Endothelial cell of umbilical vein (primary cell): ENCODE measurements around the gene PPP2R2D. TPM values are rescaled to one million over a fixed set of nuclear protein-coding genes. Genes with fewer than 3 reads are reported as not detected.

Source experiments
- BruUV-seq: library from RNA; stranded (reverse); fragments of 400-500 nt; replicated peaks from 2 replicates; lab custom pipeline; 2021; lab: Mats Ljungman, UMichigan
- CTCF ChIA-PET: fragments of 300-600, 350-600 bp; sonication (Branson Sonifier 250); formaldehyde crosslinking; loops from one replicate; lab custom pipeline; 2021; ENCODE audit warnings: antibody characterized with exemption, inconsistent platforms; lab: Charles Lee
- POLR2A ChIA-PET: fragments of 300-600, 350-600 bp; sonication (Branson Sonifier 250); formaldehyde crosslinking; loops from one replicate; lab custom pipeline; 2021; ENCODE audit warnings: antibody characterized with exemption, inconsistent platforms; lab: Charles Lee
- DNase-seq: peaks from one replicate; pipeline ENCODE4 v3.0.0-alpha.2; 2011; ENCODE audit warnings: low read depth, low spot score
- FAIRE-seq: peaks from 2 replicates; lab custom pipeline; 2011; peaks lifted over from hg19 to GRCh38; lab: Jason Lieb, UNC
- H2AFZ ChIP-seq: 2 replicates; pipeline ENCODE4 v1.6.0; 2012; ENCODE audit warnings: low read depth, low read length, control low read depth, inconsistent platforms
- H3K27ac ChIP-seq: 2 replicates; pipeline ENCODE4 v1.5.1; 2011; ENCODE audit warnings: low read depth, mild to moderate bottlenecking, control low read depth, low read length, moderate library complexity; ENCODE audit not compliant: insufficient read depth
- H3K27me3 ChIP-seq, 2 experiments: 2 replicates each; pipeline versions ENCODE4 v1.6.0 to v1.6.1; 2011; ENCODE audit warnings: low read length in 2 of 2, mixed read lengths in 1 of 2; ENCODE audit not compliant: control insufficient read depth in 2 of 2, insufficient read depth in 2 of 2
- H3K36me3 ChIP-seq, 2 experiments: 2 replicates in 1 of 2; 3 replicates in 1 of 2; pipeline ENCODE4 v1.5.1; 2011; ENCODE audit warnings: low read length in 2 of 2, mild to moderate bottlenecking in 1 of 2, moderate library complexity in 1 of 2; ENCODE audit not compliant: control insufficient read depth in 2 of 2, insufficient read depth in 2 of 2; ENCODE audit errors: extremely low read depth in 1 of 2
- H3K4me1 ChIP-seq: 3 replicates; pipeline ENCODE4 v1.5.1; 2011; ENCODE audit warnings: mild to moderate bottlenecking, low read length; ENCODE audit not compliant: control insufficient read depth, insufficient read depth; ENCODE audit errors: extremely low read depth
- H3K4me2 ChIP-seq: 2 replicates; pipeline ENCODE4 v1.6.1; 2011; ENCODE audit warnings: low read length, control low read depth, mixed read lengths; ENCODE audit not compliant: insufficient read depth
- H3K4me3 ChIP-seq, 3 experiments: fragments of 200-600 bp in 1 of 3; sonication (generic), shearing (Covaris generic) in 1 of 3; replicated peaks in 1 of 3; 2 replicates each; pipeline ENCODE4 v1.5.1; 2011 to 2016; ENCODE audit warnings: control low read depth in 3 of 3, low read length in 3 of 3, mild to moderate bottlenecking in 2 of 3, inconsistent platforms in 1 of 3, low read depth in 1 of 3, moderate library complexity in 1 of 3; ENCODE audit not compliant: insufficient read depth in 1 of 3
- H3K79me2 ChIP-seq: 2 replicates; pipeline ENCODE4 v1.6.0; 2012; ENCODE audit warnings: low read length, inconsistent platforms; ENCODE audit not compliant: control insufficient read depth, insufficient read depth
- H3K9ac ChIP-seq: replicated peaks from 2 replicates; pipeline ENCODE3; 2011; ENCODE audit warnings: low read length, control low read depth; ENCODE audit not compliant: insufficient read depth; ENCODE audit errors: extremely low read depth
- H3K9me1 ChIP-seq: replicated peaks from 3 replicates; pipeline ENCODE4 v1.6.0; 2011; ENCODE audit warnings: mild to moderate bottlenecking, low read length; ENCODE audit not compliant: control insufficient read depth, insufficient read depth; ENCODE audit errors: extremely low read depth
- H3K9me3 ChIP-seq: replicated peaks from 2 replicates; pipeline ENCODE4 v1.5.1; 2012; ENCODE audit warnings: low read length, inconsistent platforms; ENCODE audit not compliant: control insufficient read depth, insufficient read depth
- H4K20me1 ChIP-seq: replicated peaks from 2 replicates; pipeline ENCODE3; 2011; ENCODE audit warnings: mild to moderate bottlenecking, low read length; ENCODE audit not compliant: control insufficient read depth, insufficient read depth; ENCODE audit errors: extremely low read depth
- CTCF ChIP-seq, 2 donors: IDR thresholded peaks; 1 replicate in 1 of 2; 2 replicates in 1 of 2; pipeline ENCODE4 v1.5.1; 2011; ENCODE audit warnings: low read length in 2 of 2, mild to moderate bottlenecking in 2 of 2, moderate library complexity in 2 of 2, control low read depth in 1 of 2, inconsistent platforms in 1 of 2, low read depth in 1 of 2; ENCODE audit not compliant: insufficient read depth in 1 of 2; ENCODE audit errors: extremely low read depth in 1 of 2
- EZH2 ChIP-seq: IDR thresholded peaks from 2 replicates; pipeline ENCODE4 v1.6.1; 2012; ENCODE audit warnings: borderline replicate concordance, low read depth, mild to moderate bottlenecking, moderate library complexity, low read length, inconsistent platforms; ENCODE audit not compliant: severe bottlenecking
- FOS ChIP-seq: IDR thresholded peaks from 2 replicates; pipeline ENCODE4 v1.6.1; 2011; ENCODE audit warnings: mild to moderate bottlenecking, low read length, moderate library complexity, borderline replicate concordance; ENCODE audit not compliant: insufficient read depth
- GATA2 ChIP-seq: IDR thresholded peaks from 2 replicates; pipeline ENCODE4 v1.7.0; 2011; ENCODE audit warnings: low read depth, mild to moderate bottlenecking, moderate library complexity, mixed read lengths, low read length; ENCODE audit not compliant: insufficient read length, insufficient read depth
- JUN ChIP-seq: IDR thresholded peaks from 2 replicates; pipeline ENCODE4 v1.6.1; 2011; ENCODE audit warnings: borderline replicate concordance, low read depth; ENCODE audit not compliant: insufficient read length, insufficient read depth
- MAX ChIP-seq: IDR thresholded peaks from 2 replicates; pipeline ENCODE4 v1.6.1; 2011; ENCODE audit not compliant: insufficient read depth, insufficient read length
- dilution Hi-C: fragments of 300-500 bp; cut with MboI; formaldehyde crosslinking; loops from one replicate; pipeline ENCODE4 v1.15.0; 2019; ENCODE audit warnings: low sequenced_read_pairs; ENCODE audit not compliant: extremely low pct_ligation_motif_present
- intact Hi-C: fragments of 100-400 bp; cut with micrococcal nuclease; formaldehyde crosslinking; loops from one replicate; pipeline ENCODE4 v1.10.0; 2022
- polyA plus RNA-seq, 4 experiments: library from polyadenylated mRNA; depleted of rRNA in 3 of 4; stranded (reverse) in 3 of 4; unstranded in 1 of 4; fragments of >200 nt; gene quantifications; 2 replicates each; pipeline versions ENCODE4 v1.2.1 to v1.2.3, GENCODE V29; 2011 to 2012; ENCODE audit warnings: missing spikeins in 1 of 4
- total RNA-seq: library from RNA; stranded (reverse); gene quantifications from 2 replicates; pipeline ENCODE4 v1.2.3, GENCODE V29; 2021

PPP2R2D gene
- total and polyA plus RNA-seq, 2 donors (not counting 3 experiments of a cell fraction or from before 2014, with no cell fraction given), result 29.9 to 36.3 TPM

- BruUV-seq, result no TSS peak
Measured at GRCh38 chr10:131997366-131998049, 96.7 kb downstream of the PPP2R2D start.

More at GRCh38 chr10:131997366-131998049, 96.7 kb downstream of the PPP2R2D start:
- peaks cover 7% of the 10 kb centered on the region for H3K4me1 ChIP-seq
- no peaks in the 10 kb centered on the region for H3K79me2 ChIP-seq
- H3K4me2 ChIP-seq, result peak overlapping the region; percentile 46
- H3K4me3 ChIP-seq, result peak overlapping the region in 1 of 3 experiments; percentile 13
- no peaks in the 10 kb centered on the region for H3K36me3 ChIP-seq
- H3K27me3 ChIP-seq, result peaks cover 0 to 2% of the 10 kb centered on the region in 2 experiments
- dilution Hi-C loops, result no loop called here
- peak; percentile 46 for FAIRE-seq
- no peaks in the 10 kb centered on the region for H4K20me1 ChIP-seq
- TF ChIP-seq GATA2, result no peak
- TF ChIP-seq EZH2, result no peak
- TF ChIP-seq MAX, result no peak
- TF ChIP-seq FOS, result no peak
- no peak for TF ChIP-seq CTCF (IDR thresholded peaks at IDR 0.05; ENCODE audit: extremely low read depth in 1 of 2, insufficient read depth in 1 of 2, low read depth in 1 of 2, low read length in 2 of 2)
- TF ChIP-seq JUN, result no peak
- ChIA-PET CTCF (interaction anchor here (2.0 to 6.7 kb wide), 2 partner anchors 26 to 112 kb away, joined by 11 to 51 read pairs; no protein-coding TSS in a partner anchor), POLR2A (no interaction called here)
- H2AFZ ChIP-seq, result peak overlapping the region; percentile 94
- H3K9me1 ChIP-seq, result no peaks in the 10 kb centered on the region
- intact Hi-C loops, result loop anchor here (2.0 kb wide), 1 partner anchor 19 kb away; no protein-coding TSS in a partner anchor
- no peak overlapping the region for H3K9ac ChIP-seq
- no peaks in the 10 kb centered on the region for H3K9me3 ChIP-seq
- no peak overlapping the region for H3K27ac ChIP-seq
- DNase-seq, result peak; percentile 75
